HEK293 (cell line): Measurements from ENCODE around the gene DDIAS.

Experiments
- FEZF1 ChIP-seq: fragments of 450-650 bp; formaldehyde crosslinking; IDR thresholded peaks from 2 replicates; pipeline ENCODE4 v1.5.1; 2016; ENCODE audit warnings: missing biosample characterization, missing genetic modification characterization
- GLIS2 ChIP-seq: fragments of 450-650 bp; formaldehyde crosslinking; IDR thresholded peaks from 2 replicates; pipeline ENCODE4 v1.5.1; 2016; ENCODE audit warnings: missing biosample characterization, missing genetic modification characterization
- SP2 ChIP-seq: fragments of 450-650 bp; formaldehyde crosslinking; IDR thresholded peaks from 2 replicates; pipeline ENCODE4 v1.5.1; 2016; ENCODE audit warnings: missing biosample characterization, missing genetic modification characterization
- YY1 ChIP-seq: fragments of 450-650 bp; formaldehyde crosslinking; IDR thresholded peaks from 2 replicates; pipeline ENCODE4 v1.5.1; 2018; ENCODE audit warnings: missing biosample characterization, missing genetic modification characterization
- ZBTB1 ChIP-seq: fragments of 450-650 bp; formaldehyde crosslinking; IDR thresholded peaks from 2 replicates; pipeline ENCODE4 v1.5.1; 2016; ENCODE audit warnings: missing biosample characterization, missing genetic modification characterization
- ZBTB20 ChIP-seq: fragments of 450-650 bp; formaldehyde crosslinking; IDR thresholded peaks from 2 replicates; pipeline ENCODE4 v1.5.1; 2016; ENCODE audit warnings: missing biosample characterization, missing genetic modification characterization
- ZBTB21 ChIP-seq: fragments of 450-650 bp; formaldehyde crosslinking; IDR thresholded peaks from 2 replicates; pipeline ENCODE4 v1.5.1; 2017; ENCODE audit warnings: missing biosample characterization, missing genetic modification characterization
- ZNF600 ChIP-seq: fragments of 450-650 bp; formaldehyde crosslinking; IDR thresholded peaks from 2 replicates; pipeline ENCODE4 v1.5.1; 2016; ENCODE audit warnings: missing biosample characterization, missing genetic modification characterization
- TF ChIP-seq, protein P1 (sequence below): fragments of 450-650 bp; formaldehyde crosslinking; IDR thresholded peaks from 2 replicates; pipeline ENCODE4 v1.5.1; 2016; ENCODE audit warnings: missing biosample characterization, missing genetic modification characterization
- TF ChIP-seq, protein P2 (sequence below): fragments of 450-650 bp; formaldehyde crosslinking; IDR thresholded peaks from 2 replicates; pipeline ENCODE4 v1.5.1; 2017; ENCODE audit warnings: missing biosample characterization, mild to moderate bottlenecking, missing genetic modification characterization, moderate library complexity
- TF ChIP-seq, protein P3 (sequence below): fragments of 450-650 bp; formaldehyde crosslinking; IDR thresholded peaks from 2 replicates; pipeline ENCODE4 v1.5.1; 2016; ENCODE audit warnings: missing biosample characterization, missing genetic modification characterization
- TF ChIP-seq, protein P4 (sequence below): fragments of 450-650 bp; formaldehyde crosslinking; IDR thresholded peaks from 2 replicates; pipeline ENCODE4 v1.5.1; 2017; ENCODE audit warnings: missing biosample characterization, missing genetic modification characterization

DNA sequence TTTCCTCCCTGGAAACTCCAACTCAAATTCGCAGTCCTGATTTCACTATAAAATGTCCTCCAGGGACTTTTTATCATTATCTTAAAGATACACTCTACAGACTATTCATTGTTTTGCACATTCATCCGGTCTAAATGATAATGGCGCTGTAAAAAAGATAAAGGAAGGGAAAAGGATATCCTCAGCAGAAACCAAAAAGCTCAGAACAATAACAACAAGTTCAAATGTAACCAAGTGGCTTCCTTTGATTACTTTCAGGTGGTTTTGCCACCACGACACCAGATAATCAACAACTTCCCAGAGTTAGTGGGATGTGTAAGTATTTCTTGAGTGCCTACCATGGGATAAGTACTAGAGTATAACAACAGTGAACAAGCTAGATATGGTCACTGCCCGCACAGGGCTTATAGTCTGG, 27.6 kb upstream of the DDIAS start:
- TF ChIP-seq, protein P1, sequence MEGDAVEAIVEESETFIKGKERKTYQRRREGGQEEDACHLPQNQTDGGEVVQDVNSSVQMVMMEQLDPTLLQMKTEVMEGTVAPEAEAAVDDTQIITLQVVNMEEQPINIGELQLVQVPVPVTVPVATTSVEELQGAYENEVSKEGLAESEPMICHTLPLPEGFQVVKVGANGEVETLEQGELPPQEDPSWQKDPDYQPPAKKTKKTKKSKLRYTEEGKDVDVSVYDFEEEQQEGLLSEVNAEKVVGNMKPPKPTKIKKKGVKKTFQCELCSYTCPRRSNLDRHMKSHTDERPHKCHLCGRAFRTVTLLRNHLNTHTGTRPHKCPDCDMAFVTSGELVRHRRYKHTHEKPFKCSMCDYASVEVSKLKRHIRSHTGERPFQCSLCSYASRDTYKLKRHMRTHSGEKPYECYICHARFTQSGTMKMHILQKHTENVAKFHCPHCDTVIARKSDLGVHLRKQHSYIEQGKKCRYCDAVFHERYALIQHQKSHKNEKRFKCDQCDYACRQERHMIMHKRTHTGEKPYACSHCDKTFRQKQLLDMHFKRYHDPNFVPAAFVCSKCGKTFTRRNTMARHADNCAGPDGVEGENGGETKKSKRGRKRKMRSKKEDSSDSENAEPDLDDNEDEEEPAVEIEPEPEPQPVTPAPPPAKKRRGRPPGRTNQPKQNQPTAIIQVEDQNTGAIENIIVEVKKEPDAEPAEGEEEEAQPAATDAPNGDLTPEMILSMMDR (tag by site-specific recombination), result no peak
- TF ChIP-seq ZNF600 (no peak), ZBTB1 (no peak), YY1 (tag by site-specific recombination) (no peak), FEZF1 (tag by site-specific recombination) (no peak), SP2 (no peak), ZBTB21 (tag by site-specific recombination) (no peak), ZBTB20 (tag by site-specific recombination) (no peak), GLIS2 (no peak)
- TF ChIP-seq, protein P2, sequence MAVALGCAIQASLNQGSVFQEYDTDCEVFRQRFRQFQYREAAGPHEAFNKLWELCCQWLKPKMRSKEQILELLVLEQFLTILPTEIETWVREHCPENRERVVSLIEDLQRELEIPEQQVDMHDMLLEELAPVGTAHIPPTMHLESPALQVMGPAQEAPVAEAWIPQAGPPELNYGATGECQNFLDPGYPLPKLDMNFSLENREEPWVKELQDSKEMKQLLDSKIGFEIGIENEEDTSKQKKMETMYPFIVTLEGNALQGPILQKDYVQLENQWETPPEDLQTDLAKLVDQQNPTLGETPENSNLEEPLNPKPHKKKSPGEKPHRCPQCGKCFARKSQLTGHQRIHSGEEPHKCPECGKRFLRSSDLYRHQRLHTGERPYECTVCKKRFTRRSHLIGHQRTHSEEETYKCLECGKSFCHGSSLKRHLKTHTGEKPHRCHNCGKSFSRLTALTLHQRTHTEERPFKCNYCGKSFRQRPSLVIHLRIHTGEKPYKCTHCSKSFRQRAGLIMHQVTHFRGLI (tag by site-specific recombination), result no peak
- TF ChIP-seq, protein P3, sequence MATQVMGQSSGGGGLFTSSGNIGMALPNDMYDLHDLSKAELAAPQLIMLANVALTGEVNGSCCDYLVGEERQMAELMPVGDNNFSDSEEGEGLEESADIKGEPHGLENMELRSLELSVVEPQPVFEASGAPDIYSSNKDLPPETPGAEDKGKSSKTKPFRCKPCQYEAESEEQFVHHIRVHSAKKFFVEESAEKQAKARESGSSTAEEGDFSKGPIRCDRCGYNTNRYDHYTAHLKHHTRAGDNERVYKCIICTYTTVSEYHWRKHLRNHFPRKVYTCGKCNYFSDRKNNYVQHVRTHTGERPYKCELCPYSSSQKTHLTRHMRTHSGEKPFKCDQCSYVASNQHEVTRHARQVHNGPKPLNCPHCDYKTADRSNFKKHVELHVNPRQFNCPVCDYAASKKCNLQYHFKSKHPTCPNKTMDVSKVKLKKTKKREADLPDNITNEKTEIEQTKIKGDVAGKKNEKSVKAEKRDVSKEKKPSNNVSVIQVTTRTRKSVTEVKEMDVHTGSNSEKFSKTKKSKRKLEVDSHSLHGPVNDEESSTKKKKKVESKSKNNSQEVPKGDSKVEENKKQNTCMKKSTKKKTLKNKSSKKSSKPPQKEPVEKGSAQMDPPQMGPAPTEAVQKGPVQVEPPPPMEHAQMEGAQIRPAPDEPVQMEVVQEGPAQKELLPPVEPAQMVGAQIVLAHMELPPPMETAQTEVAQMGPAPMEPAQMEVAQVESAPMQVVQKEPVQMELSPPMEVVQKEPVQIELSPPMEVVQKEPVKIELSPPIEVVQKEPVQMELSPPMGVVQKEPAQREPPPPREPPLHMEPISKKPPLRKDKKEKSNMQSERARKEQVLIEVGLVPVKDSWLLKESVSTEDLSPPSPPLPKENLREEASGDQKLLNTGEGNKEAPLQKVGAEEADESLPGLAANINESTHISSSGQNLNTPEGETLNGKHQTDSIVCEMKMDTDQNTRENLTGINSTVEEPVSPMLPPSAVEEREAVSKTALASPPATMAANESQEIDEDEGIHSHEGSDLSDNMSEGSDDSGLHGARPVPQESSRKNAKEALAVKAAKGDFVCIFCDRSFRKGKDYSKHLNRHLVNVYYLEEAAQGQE, result no peak
- TF ChIP-seq, protein P4, sequence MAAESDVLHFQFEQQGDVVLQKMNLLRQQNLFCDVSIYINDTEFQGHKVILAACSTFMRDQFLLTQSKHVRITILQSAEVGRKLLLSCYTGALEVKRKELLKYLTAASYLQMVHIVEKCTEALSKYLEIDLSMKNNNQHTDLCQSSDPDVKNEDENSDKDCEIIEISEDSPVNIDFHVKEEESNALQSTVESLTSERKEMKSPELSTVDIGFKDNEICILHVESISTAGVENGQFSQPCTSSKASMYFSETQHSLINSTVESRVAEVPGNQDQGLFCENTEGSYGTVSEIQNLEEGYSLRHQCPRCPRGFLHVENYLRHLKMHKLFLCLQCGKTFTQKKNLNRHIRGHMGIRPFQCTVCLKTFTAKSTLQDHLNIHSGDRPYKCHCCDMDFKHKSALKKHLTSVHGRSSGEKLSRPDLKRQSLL (tag by site-specific recombination), result no peak
